IPS-NIHi11 (cell line): ENCODE data around the gene MYH13.
"Not testable (repeated sequence)": the region's sequence is repeated elsewhere in the genome, so short reads cannot be mapped to it uniquely, and the experiment has no call there.

ENCODE experiments used
- DNase-seq: peaks from one replicate; pipeline ENCODE4 v3.0.0; 2012; ENCODE audit warnings: mixed read lengths, low spot score

Gene MYH13

DNA sequence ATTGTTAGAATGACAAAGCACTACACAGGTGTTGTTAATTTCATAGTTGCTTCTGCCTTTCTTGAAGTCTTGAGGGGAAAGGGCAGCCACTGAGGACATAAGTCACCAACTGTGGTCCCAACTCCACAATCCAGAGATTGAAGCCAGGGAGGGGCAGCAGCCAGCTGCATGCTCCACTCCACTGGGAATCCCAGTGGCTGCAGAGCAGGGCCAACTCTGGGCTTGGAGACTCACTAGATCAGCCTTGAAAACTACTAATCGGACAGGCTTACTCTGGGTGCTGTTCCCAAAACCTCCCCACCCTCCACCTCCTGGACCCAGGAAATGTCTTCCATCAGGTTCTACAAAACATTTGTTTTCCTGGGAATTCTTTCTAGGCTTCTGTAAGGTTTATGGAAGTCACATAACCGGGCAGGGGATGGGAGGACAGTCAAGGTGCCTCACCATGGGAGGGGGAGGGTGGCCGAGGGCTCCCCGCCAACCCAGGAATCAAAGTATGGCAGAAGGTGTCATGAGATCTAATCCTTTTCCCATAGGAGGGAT, 68.0 kb downstream of the MYH13 start:
- no peak for DNase-seq

DNA sequence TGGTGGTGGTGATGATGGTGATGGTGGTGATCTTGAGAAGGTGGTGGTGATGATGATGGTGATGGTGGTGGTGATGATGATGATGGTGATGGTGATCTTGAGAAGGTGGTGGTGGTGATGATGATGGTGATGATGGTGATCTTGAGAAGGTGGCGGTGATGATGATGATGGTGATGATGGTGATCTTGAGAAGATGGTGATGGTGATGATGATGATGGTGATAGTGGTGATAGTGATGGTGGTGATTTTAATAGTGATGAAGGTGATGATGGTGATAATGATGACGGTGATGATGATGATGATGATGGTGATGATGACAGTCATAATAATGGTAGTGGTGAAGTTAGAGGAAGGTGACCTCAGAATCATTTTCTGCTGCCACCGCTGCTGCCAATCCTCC, 75.1 kb downstream of the MYH13 start:
- no peak for DNase-seq

DNA sequence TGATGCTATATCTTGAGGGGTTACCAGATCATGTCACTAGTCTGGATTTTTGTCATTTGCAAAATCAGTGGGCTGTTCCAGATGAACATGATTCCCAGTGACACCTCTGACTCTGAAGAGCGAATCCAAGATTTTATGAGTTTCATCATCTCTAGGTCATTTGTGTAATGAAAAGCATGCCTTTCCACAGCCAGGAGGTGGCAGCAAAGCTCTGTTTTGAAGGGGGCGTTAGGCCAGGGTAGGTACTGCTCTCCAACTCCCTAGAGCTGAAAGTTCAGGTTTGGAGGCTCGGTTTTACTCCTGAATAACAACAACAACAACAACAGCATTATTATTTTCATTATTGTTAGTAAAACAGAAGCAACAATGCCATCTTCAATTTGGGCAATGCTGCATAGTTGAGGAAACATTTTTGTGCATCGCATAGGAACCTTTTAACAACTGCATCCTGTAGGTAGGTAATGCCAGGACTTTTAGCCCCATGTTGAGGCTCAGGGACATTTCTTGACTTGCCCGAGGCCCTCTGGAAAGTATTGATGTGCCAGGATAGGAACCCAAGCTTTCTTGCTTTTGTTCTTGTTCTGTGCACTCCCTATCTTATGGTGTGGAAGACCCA, 77.0 kb downstream of the MYH13 start:
- DNase-seq, result peak; percentile 77

DNA sequence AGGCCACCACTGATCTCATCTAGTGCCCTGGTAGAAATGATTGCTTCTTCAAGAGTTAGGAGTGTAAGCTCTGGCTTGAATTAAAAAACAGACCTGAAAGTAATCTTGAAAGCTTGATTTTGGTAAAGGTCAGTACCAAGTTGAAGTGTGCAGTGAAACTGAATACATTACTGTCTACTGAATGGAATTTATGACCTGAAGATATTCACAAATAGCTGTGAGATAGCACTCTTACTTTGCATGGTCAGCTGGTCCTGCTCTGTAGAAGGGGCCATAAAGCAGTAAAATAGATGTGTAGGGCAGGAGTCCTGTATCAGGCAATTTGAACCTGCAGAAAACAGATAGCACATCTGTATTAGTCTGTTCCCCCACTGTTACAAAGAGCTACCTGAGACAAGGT, 78.6 kb downstream of the MYH13 start:
- DNase-seq, result no peak

DNA sequence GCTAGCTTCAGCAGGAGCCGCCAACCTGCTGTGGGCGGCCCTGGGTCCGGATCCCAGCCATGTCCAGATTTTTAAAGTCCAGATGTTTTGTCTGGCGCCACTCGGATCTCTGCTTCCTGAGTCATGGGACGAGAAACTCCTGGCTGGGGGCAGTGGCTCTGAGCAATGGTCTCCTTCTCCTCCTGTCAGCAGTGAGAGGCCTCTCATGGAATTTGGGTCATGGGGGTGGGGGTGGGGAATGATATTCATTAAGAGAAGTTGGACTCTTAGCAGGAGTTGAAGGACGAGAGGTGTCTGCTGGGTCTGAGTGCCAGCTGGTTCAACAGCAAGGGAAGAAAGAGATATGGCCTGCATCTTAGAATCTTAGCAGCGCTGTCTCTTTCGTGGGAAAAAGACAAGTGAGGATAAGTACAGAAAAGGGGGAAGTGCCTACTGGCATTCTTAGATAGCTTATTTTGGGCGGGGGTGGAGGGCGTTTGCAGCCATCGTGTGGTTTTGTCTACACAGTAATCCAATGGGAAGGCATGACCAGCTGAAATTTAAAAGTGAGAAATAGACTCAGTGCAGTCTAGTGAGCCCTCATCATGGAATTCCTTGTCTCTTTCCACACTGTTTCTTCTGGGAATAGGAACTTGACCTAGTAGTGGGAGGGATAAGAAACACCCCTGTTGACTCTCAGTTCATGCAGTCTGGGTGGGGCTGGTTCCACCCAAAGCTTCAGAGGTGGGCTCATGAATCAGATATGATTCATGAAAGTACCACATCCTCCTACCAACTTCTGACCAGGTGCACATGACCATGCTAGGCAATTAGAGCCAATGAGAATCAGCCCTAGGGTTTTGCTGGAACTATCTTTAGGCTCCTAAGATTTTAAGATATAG, 80.5 kb downstream of the MYH13 start:
- no peak for DNase-seq

DNA sequence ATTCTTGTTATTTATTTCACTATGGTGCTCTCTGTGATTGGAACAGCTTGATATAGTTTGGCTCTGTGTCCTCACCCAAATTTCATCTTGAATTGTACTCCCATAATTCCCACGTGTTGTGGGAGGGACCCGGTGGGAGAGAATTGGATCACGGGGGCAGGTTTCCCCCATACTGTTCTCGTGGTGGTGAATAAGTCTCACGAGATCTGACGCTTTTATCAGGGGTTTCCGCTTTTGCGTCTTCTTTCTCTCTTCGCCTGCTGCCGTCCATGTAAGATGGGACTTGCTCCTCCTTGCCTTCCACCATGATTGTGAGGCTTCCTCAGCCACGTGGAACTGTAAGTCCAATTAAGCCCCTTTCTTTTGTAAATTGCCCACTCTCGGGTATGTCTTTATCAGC, 81.2 kb downstream of the MYH13 start:
- DNase-seq, result not testable (repeated sequence)

DNA sequence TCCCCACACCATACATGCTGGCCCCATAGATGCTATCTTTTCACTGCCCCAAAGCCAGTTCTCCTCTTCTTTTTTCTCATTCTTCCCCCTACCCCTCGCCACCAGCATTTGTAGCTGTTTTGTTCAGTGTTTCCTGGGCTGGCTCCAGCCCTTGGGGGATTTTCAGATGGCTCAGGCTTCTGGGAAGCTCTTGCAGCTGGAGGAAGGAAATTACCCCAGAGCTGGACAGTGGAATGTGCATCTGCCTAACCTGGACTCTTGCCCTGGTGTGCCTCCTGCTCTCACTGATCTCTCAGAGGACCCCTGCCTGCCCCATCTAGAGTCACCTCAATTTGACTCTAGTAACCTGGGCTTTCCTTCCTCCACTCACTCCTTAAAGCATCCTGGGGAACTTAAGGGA, 82.8 kb downstream of the MYH13 start:
- no peak for DNase-seq

DNA sequence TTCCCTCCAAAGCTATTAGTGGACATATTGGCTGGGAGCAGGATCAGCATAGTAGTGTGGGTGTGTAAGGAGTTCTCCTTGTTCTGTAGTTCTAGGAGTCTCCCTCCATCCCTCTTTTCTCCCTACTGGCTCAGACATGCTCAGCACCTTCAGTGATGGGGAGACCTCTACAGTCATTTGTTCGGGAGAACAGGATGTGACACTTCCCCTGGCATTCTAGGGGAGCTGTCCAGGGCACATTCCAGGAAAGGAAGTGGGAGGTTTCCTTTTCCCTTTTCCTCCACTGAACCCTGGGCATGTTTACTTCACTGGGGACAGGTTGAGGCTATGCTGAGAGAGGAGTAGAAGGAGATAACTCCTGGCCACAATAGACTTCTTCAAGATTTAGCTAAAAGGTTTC, 86.5 kb downstream of the MYH13 start:
- DNase-seq, result peak; percentile 45

DNA sequence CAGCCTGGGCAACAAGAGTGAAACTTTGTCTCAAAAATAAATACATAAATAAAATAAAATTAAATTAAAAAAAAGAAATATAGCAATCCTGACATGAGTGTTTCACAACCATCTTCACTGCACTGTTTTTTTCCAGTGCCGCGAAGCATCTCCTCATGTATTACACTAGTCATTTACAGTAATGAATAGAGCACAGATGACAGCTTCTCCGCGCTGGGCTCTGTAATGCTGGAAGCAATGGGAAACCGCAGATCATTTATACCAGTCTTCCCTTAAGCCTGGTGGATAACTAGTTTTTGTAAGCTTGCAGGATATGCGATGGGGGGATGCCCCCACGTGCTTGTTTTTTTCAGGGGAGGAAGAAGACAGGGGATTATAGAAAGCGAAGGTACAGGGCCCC, 86.9 kb downstream of the MYH13 start:
- no peak for DNase-seq

DNA sequence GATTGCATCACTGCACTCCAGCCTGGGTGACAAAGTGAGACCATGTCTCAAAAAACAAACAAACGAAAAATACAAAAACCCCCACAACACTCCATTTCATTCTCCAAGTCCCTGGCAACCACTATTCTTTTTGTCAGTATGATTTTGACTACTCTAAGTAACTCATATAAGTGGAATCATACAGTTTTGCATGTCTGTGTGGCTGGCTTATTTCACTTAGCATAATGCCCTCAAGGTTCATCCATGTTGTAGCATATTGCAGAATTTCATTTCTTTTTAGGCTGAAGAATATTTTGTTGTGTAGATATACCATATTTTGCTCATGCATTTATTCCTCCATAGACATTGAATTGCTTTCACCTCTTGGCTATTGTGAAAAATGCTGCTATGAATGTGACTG, 92.7 kb downstream of the MYH13 start:
- no peak for DNase-seq

DNA sequence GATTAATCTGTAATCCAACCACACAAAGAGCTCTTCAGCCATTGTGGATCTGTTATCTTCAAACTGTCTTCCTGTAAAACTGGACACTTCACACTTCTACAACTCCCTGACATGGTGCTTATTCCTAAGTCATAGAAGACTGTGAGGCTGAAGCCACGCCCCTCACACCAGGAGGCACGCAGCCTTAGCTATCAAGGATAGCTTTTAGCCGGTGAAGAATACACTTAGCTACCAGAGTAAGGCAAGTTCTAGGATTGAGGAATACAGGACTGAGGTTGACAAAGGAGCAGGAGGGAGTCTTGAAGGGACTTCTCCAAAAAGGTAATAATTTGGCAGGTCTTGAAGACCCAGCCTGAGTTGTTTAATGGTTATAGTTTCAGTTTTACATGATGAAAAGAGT, 94.6 kb downstream of the MYH13 start:
- peak; percentile 47 for DNase-seq

DNA sequence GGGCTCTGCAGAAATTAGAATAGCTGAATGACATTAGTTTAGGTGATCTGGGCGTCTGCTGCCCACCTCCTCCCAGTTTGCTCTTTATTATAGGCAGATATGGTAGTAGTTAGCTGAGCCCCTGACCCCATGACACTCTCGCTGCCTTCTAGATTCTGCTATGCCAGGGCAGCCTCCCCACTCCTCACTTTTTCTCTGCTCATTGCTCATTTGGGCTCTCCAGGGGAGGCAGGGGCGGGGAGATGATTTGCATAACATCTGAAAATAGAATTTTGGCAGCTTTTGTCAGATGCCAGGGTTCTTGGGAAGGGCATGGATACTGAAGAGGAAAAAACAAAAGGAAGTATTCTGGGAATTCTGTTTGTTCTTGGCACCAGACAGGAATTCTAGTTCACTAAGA, 96.4 kb downstream of the MYH13 start:
- no peak for DNase-seq

DNA sequence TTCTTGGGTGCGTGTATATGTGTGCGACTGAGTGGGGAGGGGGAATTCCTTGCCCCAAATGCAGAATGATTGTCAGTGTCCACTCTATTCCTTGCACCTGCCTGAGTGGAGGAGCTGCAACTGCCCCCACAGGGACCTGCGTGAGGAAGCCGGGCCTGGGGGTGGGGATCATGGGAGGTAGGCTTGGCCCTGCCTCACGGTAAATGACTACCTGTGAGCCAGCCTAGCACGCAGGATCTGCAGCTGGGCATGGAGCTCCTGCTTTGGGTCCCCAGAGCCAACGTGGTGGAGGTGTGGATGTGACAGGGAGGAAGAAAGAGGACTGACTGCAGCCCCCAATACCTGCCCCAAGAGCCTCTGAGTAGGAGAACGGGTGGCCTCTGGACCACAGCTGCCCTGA, 97.4 kb downstream of the MYH13 start:
- no peak for DNase-seq

DNA sequence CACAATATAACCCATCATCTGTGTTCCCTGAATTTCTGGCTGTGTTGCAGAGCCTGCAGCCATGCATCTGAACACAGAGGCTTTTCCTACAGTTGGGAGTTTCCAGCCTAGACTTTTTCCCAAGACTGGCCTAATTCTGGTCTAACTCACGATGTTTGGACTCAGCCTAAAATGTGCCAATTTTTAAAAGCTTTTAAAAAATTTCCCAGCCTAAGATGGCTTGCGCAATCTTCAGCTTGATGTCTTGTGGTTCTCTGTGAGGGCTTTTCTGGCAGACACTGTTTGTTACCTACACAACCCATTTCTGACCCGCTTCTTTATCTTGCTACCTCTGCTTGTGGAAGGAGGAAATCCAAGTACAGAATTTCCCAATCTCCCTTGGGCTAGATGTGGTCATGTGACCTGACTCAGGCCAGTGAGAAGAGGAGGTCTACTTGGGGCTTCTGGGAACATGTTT, 101.7 kb downstream of the MYH13 start:
- DNase-seq, result no peak

DNA sequence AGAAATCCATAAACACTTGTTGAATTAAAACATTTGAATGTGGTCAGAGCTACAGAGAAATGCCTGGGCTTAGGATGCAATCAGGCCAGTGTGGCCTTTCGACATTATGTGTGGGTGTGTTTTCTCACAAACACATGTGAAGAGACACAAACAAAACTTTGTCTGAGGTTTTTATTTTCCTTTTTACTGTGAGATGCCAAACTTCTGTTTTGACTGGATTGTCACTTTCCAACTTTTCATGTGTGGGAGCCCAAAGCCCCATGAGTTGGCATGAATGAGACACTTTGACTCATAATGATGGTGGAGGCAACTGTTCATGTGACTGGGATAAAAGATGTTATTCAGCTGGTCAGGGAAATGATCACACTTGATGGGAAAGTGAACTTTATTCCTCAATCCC, 102.5 kb downstream of the MYH13 start:
- no peak for DNase-seq

DNA sequence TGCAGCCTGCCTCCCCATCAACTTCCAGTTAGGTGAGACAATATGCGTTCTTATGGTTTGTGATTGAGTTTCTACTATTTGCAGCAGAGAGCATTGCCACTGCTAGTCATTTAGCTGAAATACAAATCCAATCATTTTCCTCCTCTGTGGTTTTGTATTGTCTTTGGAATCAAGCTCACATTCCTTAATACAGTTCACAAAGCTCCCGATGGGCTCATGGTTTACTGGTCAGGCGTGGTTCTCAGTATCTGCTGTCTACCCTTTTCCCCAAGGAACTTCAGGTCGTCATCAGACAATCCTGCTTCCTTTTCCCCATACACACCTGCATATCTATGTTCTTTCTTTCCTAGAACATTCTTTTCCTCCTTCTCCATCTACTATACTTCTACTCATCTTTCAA, 104.8 kb downstream of the MYH13 start:
- DNase-seq, result no peak

DNA sequence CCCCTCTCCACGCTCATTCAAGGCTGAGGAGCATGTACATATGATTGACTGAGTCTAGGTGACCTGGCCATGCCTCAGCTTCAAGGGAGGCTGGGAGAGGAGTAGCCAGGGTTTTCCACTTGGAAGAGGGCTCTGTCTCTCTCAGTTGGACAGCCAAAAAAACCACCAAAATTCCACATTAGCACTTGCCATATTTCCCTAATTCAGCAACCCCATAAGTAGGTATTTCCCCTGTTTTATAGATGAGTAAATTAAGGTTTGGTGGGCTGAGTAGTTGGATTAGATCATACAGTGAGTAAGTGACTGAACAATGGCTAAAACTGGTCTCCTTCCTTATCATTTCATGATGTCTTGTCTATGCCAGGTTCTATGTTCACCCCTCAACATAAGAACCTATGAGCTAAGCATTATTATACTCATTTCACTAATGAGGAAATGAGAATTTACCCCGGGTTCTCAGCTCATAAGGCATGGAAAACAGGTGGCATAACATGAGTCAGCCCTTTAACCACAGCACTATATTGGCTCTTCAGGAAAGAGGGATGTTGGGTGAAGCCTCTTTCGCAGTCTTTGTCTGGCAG, 106.4 kb downstream of the MYH13 start:
- no peak for DNase-seq

DNA sequence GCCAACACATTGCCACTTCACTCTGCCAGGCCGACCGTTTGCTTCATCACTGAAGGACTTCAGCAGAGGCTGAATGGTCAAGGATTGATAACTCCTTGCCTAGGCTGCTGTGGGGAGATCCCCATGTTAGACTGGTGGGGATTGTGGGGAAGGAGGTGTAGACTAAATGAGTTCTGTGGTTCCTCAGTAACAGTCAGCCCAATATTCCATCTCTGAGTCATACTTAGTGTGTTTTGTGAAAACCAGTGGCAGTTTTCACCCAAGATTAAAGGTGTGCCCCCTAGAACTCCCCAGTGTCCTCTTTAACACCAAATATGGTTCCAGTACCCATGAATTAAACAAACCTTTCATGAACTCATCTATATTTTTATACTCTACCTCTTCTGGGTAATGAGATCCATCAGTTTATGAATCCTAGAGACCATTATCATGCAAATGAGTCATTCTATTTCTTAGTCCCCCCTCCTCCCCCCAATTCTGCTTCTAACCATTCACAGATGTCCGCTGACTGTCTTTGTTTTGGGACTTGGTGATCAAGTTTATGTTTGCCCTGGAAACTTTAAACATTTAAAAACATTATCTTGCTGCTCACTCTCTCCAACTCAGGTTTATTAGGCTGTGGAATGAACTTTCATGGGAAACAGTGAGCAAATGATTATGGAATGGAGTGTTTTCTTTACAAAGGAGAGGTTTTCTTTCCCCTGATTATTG, 107.6 kb downstream of the MYH13 start:
- DNase-seq, result no peak

DNA sequence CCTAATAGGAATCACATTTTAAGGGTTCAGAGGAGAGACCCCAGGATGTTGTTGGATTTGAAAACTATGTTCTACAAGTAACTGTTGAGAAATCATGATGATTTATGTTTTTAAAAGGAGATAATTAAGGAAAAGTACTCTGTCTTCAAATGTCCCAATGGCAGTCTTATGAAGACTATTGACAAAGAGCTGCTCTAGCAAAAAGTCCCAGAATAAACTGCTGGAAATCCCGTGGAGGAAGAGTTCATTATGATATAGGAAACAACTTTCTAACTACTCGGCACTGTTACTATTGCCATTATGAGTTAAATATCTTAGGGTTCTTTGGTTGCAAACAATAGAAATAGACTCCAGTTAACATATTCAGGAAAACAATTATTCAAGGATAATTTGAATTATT, 108.8 kb downstream of the MYH13 start:
- no peak for DNase-seq

DNA sequence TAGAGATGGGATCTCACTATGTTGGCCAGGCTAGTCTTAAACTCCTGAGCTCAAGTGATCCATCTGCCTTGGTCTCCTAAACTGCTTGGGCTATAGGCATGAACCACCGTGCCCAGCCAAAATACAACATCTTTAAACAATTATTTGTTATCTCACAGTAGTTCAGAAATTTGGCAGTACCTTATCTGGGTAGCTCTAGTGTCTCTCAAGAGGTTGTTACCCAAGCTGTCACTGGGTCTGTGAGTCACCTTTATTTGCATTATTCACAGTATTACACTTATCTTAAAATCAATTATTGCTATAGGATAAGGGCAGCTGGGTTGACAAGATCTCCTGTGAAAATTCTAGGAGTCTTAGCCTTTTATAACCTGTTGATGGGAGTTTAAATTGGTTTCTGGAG, 110.4 kb downstream of the MYH13 start:
- no peak for DNase-seq

DNA sequence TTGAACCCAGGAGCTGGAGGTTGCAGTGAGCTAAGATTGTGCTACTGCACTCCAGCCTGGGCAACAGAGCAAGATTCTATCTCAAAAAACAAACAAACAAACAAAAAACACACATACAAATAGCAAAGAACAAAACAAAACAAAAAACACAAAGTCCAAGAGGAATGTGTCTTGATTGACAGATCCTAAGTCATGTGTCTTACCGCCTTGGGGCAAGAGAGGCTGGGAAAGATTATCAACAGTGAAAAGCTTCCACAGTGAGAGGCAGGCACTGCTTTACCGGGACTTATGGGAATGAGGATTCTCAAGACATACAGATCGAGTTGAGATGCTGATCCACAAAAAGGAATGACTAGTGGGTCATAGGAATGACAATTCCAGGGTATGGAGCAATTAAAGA, 111.7 kb downstream of the MYH13 start:
- no peak for DNase-seq

DNA sequence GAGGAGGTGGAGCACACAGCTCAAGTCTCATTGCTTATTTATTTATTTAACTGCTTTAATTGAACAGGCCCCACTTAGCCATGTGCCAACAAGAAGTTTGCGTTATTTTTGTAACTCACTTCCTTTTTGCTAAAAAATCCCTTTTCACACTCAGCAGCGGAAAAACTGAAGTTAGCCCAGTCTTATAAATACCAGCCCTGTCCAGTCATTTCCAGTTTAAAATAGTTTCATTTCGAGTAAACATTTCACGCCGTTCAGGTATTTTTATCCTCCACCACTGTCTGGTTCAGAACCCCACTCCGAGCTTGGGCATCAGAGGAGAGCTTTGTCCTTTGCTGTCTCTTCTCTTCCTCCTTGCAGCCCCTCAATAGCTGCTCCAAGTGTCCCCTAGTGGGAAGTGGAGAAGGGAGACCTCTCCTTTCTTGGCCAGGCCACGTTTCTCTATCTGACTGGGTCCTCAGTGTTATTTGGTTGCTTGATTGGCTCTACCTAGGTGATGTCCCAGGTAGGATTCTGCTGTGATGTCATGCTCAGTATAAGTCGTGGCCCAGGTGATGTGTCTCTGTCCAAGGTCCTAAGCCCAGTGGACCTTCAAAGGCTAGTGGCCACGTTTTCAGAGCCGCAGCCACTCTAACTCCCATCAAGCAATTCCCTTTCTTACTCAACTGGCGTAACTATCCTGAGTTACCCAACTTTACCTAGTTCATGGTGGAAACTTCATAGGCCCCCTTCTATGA, 121.4 kb downstream of the MYH13 start:
- DNase-seq, result no peak
